Measurements from ENCODE around the gene EPHA1. TPM values are rescaled to one million over a fixed set of nuclear protein-coding genes. Genes with fewer than 3 reads are reported as not detected.

The EPHA1 gene
- total and polyA plus RNA-seq, 2 experiments from 2014 or later: 60.7 to 154 TPM

GRCh38 chr7:143347950-143348349, 60.7 kb downstream of the EPHA1 start:
- Histone ChIP-seq H3K9me2 (ENCODE audit: insufficient read depth) (no peaks in the 10 kb centered on the region), H3K36me3 (ENCODE audit: insufficient read depth) (no peaks in the 10 kb centered on the region), H3K4me1 (ENCODE audit: insufficient read depth) (peaks cover 23% of the 10 kb centered on the region), H3K4me3 (no peak overlapping the region), H3F3A (replicated peaks; ENCODE audit: low read depth) (0 out of 2 replicates have a peak, but pooled peaks cover 8% of the 10 kb centered on the region), H3K27me3 (ENCODE audit: insufficient read depth) (no peaks in the 10 kb centered on the region; the same call in 1 of the 2 replicates), H3K79me2 (replicated peaks; ENCODE audit: insufficient read depth) (no peaks in the 10 kb centered on the region), H4K20me1 (replicated peaks; ENCODE audit: insufficient read depth) (no peaks in the 10 kb centered on the region), H2AFZ (no peak overlapping the region), H3K4me2 (no peak overlapping the region), H3K27ac (ENCODE audit: low read depth) (no peak overlapping the region)
- H3K4me3 Mint-ChIP-seq: no peak overlapping the region
- ATAC-seq (no peak), DNase-seq (ENCODE audit: low spot score) (no peak)
- H3K27me3 Mint-ChIP-seq (ENCODE audit: insufficient read depth, low read depth, poor library complexity): peaks cover 23% of the 10 kb centered on the region
- H3K36me3 Mint-ChIP-seq (ENCODE audit: low read depth): peaks cover 4% of the 10 kb centered on the region; the same call in 2 of the 3 replicates
- H3K27ac Mint-ChIP-seq: no peak overlapping the region
- TF ChIP-seq CTCF (conservative IDR thresholded peaks at IDR 0.05; ENCODE audit: low read depth in 2 of 2): no peak
- no peak for TF ChIP-seq STAT1 (IDR thresholded peaks at IDR 0.05; ENCODE audit: unreplicated experiment)
- TF ChIP-seq CREB1 (CRISPR knock-in tag; IDR thresholded peaks at IDR 0.05; ENCODE audit: low read depth): no peak
- peaks cover 38% of the 10 kb centered on the region for H3K4me1 Mint-ChIP-seq
- peaks cover 6% of the 10 kb centered on the region; the same call in 1 of the 3 replicates for H3K9me3 Mint-ChIP-seq

- Mint-ChIP-seq H3K36me3 (ENCODE audit: low read depth) (peaks cover 4% of the 10 kb centered on the region; the same call in 2 of the 3 replicates), H3K9me3 (peaks cover 6% of the 10 kb centered on the region; the same call in 1 of the 3 replicates), H3K4me1 (peaks cover 22% of the 10 kb centered on the region), H3K4me3 (peak overlapping the region; percentile 79), H3K27ac (no peak overlapping the region), H3K27me3 (ENCODE audit: insufficient read depth, low read depth, poor library complexity) (peaks cover 23% of the 10 kb centered on the region)
- no peaks in the 10 kb centered on the region for H3K9me2 ChIP-seq (ENCODE audit: insufficient read depth)
- H4K20me1 ChIP-seq (replicated peaks; ENCODE audit: insufficient read depth): no peaks in the 10 kb centered on the region
- no peaks in the 10 kb centered on the region; the same call in 1 of the 2 replicates for H3K27me3 ChIP-seq (ENCODE audit: insufficient read depth)
- H3F3A ChIP-seq (replicated peaks; ENCODE audit: low read depth): 0 out of 2 replicates have a peak, but pooled peaks cover 8% of the 10 kb centered on the region
- H3K36me3 ChIP-seq (ENCODE audit: insufficient read depth): no peaks in the 10 kb centered on the region
- DNase-seq (ENCODE audit: low spot score) (peak; percentile 56), ATAC-seq (peak; percentile 52)
- peak overlapping the region; percentile 87 for H3K4me2 ChIP-seq
- H2AFZ ChIP-seq: peak overlapping the region; percentile 68; the same call in 1 of the 2 replicates
- H3K79me2 ChIP-seq (replicated peaks; ENCODE audit: insufficient read depth): no peaks in the 10 kb centered on the region
- peaks cover 23% of the 10 kb centered on the region for H3K4me1 ChIP-seq (ENCODE audit: insufficient read depth)
- peak overlapping the region; percentile 52 for H3K4me3 ChIP-seq
- TF ChIP-seq CREB1 (CRISPR knock-in tag; IDR thresholded peaks at IDR 0.05; ENCODE audit: low read depth) (no peak), JUNB (IDR thresholded peaks at IDR 0.05; ENCODE audit: unreplicated experiment) (no peak), EZH2phosphoT487 (IDR thresholded peaks at IDR 0.05; ENCODE audit: unreplicated experiment) (no peak), ZNF331 (CRISPR knock-in tag; IDR thresholded peaks at IDR 0.05; ENCODE audit: low read depth) (no peak), CTCF (conservative IDR thresholded peaks at IDR 0.05; ENCODE audit: low read depth in 2 of 2) (peak; percentile 41 to 84)
- no peak overlapping the region for H3K27ac ChIP-seq (ENCODE audit: low read depth)
These were observed 62.6 kb downstream of the EPHA1 start for GRCh38 chr7:143346018-143346417.

Data from GM23338 (cell line).